A549 (cell line): ENCODE results near the gene CASK. TPM values are rescaled to one million over a fixed set of nuclear protein-coding genes. Genes with fewer than 3 reads are reported as not detected.

Source experiments
- ATAC-seq, 2 experiments: fragments of 200-7000 bp in 1 of 2; fragments of >200 bp in 1 of 2; cut with Nextera tagmentation in 1 of 2; cut with Tn5 transposase in 1 of 2; 3 replicates each; pipeline versions ENCODE4 v1.8.0 to v1.9.1; 2018 to 2020; ENCODE audit warnings: mild to moderate bottlenecking in 1 of 2, moderate library complexity in 1 of 2
- CTCF ChIA-PET: fragments of 300-600 bp; sonication (Branson Sonifier 250); formaldehyde crosslinking; extraction: SDS; loops from one replicate; lab custom pipeline; 2021; ENCODE audit warnings: antibody characterized with exemption, inconsistent platforms; lab: Yijun Ruan, JAX
- POLR2A ChIA-PET: fragments of 350-600 bp; formaldehyde crosslinking; extraction: SDS; loops from one replicate; lab custom pipeline; 2021; ENCODE audit warnings: antibody characterized with exemption, inconsistent platforms; lab: Yijun Ruan, JAX
- DNase-seq, 2 experiments: peaks; one replicate each; pipeline versions ENCODE4 v3.0.0 to v3.0.0-alpha.2; 2011 to 2016; ENCODE audit warnings: low read depth in 1 of 2, low spot score in 1 of 2
- FAIRE-seq: peaks from 2 replicates; lab custom pipeline; 2011; peaks lifted over from hg19 to GRCh38; lab: Jason Lieb, UNC
- H3K27ac ChIP-seq, 2 experiments: fragments of >200 bp; sonication (Bioruptor Twin); formaldehyde crosslinking; 3 replicates each; pipeline ENCODE4 v1.5.1; 2016 to 2017
- H3K4me1 ChIP-seq: fragments of >200 bp; sonication (Bioruptor Twin); formaldehyde crosslinking; 3 replicates; pipeline ENCODE4 v1.6.1; 2016
- H3K4me2 ChIP-seq: fragments of >200 bp; sonication (Bioruptor Twin); formaldehyde crosslinking; 3 replicates; pipeline ENCODE4 v1.6.1; 2016
- H3K4me3 ChIP-seq: fragments of >200 bp; sonication (Bioruptor Twin); formaldehyde crosslinking; 3 replicates; pipeline ENCODE4 v1.5.1; 2016
- H3K9me3 ChIP-seq: fragments of >200 bp; sonication (Bioruptor Twin); formaldehyde crosslinking; 3 replicates; pipeline ENCODE4 v1.6.1; 2016
- CBX2 ChIP-seq: fragments of 200-600 bp; sonication (generic); IDR thresholded peaks from 2 replicates; pipeline ENCODE4 v1.6.1; 2016; ENCODE audit warnings: low read depth, mild to moderate bottlenecking, borderline replicate concordance
- CBX8 ChIP-seq: fragments of 200-600 bp; sonication (generic); IDR thresholded peaks from 2 replicates; pipeline ENCODE4 v1.6.1; 2016
- CEBPB ChIP-seq, 2 experiments: fragments of >200 bp in 1 of 2; sonication (Bioruptor Twin) in 1 of 2; formaldehyde crosslinking in 1 of 2; IDR thresholded peaks; 2 replicates each; pipeline ENCODE4 v1.6.1; 2012 to 2016
- JUN ChIP-seq, 2 experiments: fragments of >200 bp; sonication (Bioruptor Twin); formaldehyde crosslinking; IDR thresholded peaks; 2 replicates in 1 of 2; 3 replicates in 1 of 2; pipeline ENCODE4 v1.6.1; 2016 to 2017
- KDM5A ChIP-seq: fragments of 200-600 bp; sonication (generic); IDR thresholded peaks from 2 replicates; pipeline ENCODE4 v1.6.1; 2016; ENCODE audit warnings: antibody characterized with exemption, mild to moderate bottlenecking
- MAFK ChIP-seq: fragments of 450-650 bp; IDR thresholded peaks from 2 replicates; pipeline ENCODE4 v1.6.1; 2014; ENCODE audit not compliant: partially characterized antibody
- MYC ChIP-seq: IDR thresholded peaks from 2 replicates; pipeline ENCODE4 v1.6.1; 2012; ENCODE audit warnings: mild to moderate bottlenecking, inconsistent platforms, low read length, improper control_type of control experiment, borderline replicate concordance
- NFE2L2 ChIP-seq: fragments of 150-350 bp; conservative IDR thresholded peaks from 2 replicates; pipeline ENCODE4 v1.6.1; 2014; ENCODE audit warnings: low read length
- NR3C1 ChIP-seq: fragments of >200 bp; sonication (Bioruptor Twin); formaldehyde crosslinking; IDR thresholded peaks from 3 replicates; pipeline ENCODE4 v1.6.1; 2017
- RNF2 ChIP-seq: fragments of 200-600 bp; sonication (generic); IDR thresholded peaks from 2 replicates; pipeline ENCODE4 v1.6.1; 2016; ENCODE audit warnings: low read depth, mild to moderate bottlenecking, antibody characterized with exemption, moderate library complexity, borderline replicate concordance
- TP53 ChIP-seq: fragments of 250-450 bp; sonication (Bioruptor Pico); IDR thresholded peaks from 2 replicates; pipeline ENCODE4 v1.5.0; 2021; ENCODE audit warnings: mild to moderate bottlenecking, moderate library complexity
- ZFP36 ChIP-seq: fragments of 450-650 bp; IDR thresholded peaks from 2 replicates; pipeline ENCODE4 v1.6.1; 2014; ENCODE audit warnings: borderline replicate concordance; ENCODE audit not compliant: partially characterized antibody
- WGBS: methylation state at CpG from one replicate; pipeline ENCODE4 v1.1.6; 2017; ENCODE audit errors: missing lambda C conversion rate; 5-methylcytosine and 5-hydroxymethylcytosine counted together
- polyA plus RNA-seq, 4 experiments: library from polyadenylated mRNA; depleted of rRNA in 3 of 4; stranded (reverse); fragments of >200 nt; fragmentation: RNase III in 1 of 4; extraction: RNeasy Plus Mini Kit Qiagen cat#74134 plus additional on column Dnase treatment in 1 of 4; gene quantifications; 2 replicates in 3 of 4; 3 replicates in 1 of 4; pipeline ENCODE4 v1.2.3, GENCODE V29; 2011 to 2017
- TF ChIP-seq, protein P1 (sequence below): fragments of >200 bp; sonication (Bioruptor Twin); formaldehyde crosslinking; IDR thresholded peaks from 3 replicates; pipeline ENCODE4 v1.5.1; 2016
- TF ChIP-seq, protein P2 (sequence below): fragments of 450-650 bp; IDR thresholded peaks from 2 replicates; pipeline ENCODE4 v1.6.1; 2014; ENCODE audit warnings: antibody characterized with exemption
- TF ChIP-seq, protein P3 (sequence below): fragments of 250-450 bp; sonication (Bioruptor Pico); IDR thresholded peaks from 2 replicates; pipeline ENCODE4 v1.5.0; 2021; ENCODE audit warnings: mild to moderate bottlenecking, moderate library complexity, borderline replicate concordance
- TF ChIP-seq, protein P4 (sequence below): IDR thresholded peaks from 2 replicates; pipeline ENCODE4 v1.6.1; 2012; ENCODE audit warnings: low read depth, borderline replicate concordance
- TF ChIP-seq, protein P5 (sequence below): fragments of 150-350 bp; IDR thresholded peaks from 2 replicates; pipeline ENCODE4 v1.6.1; 2014; ENCODE audit warnings: low read depth, mild to moderate bottlenecking, low read length
- TF ChIP-seq, protein P6 (sequence below): fragments of 250-450 bp; sonication (Bioruptor Pico); IDR thresholded peaks from 2 replicates; pipeline ENCODE4 v1.5.0; 2020; ENCODE audit warnings: low read depth, mild to moderate bottlenecking, moderate library complexity

CASK gene
- polyA plus RNA-seq, 2 of the 4 experiments (the other 2 are of a cell fraction), result 23.3 to 57.6 TPM

DNA sequence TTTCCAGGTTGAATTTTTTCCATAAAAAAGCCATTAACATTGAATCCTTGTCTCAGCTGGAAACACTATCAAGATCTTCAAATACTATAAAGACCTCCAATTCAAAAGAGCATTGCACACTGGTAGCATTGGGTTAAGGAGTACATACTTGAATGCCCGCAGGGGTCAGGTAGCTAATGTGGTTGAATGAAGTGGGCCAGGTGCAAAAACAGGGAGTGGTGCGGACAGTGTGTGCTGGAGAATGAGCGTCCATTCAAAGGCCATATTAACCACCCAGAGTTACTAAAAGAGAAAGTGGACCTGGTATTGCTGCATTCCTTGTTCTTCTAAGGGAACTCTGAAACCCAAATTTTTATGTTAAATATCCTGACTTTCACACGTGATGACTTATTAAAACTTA, 384.6 kb downstream of the CASK start:
- no peak for DNase-seq
- no peak for ATAC-seq
- POLR2A ChIA-PET, result no interaction called here
- peaks cover 3% of the 10 kb centered on the region; the same call in 1 of the 3 replicates for H3K9me3 ChIP-seq
- 93% methylated on average over 4 of the region's 4 CpGs for WGBS
- no peak overlapping the region for H3K4me2 ChIP-seq
- CTCF ChIA-PET, result no interaction called here
- H3K27ac ChIP-seq, result no peak overlapping the region
- FAIRE-seq, result no peak
- H3K4me1 ChIP-seq, result peaks cover 14% of the 10 kb centered on the region
- TF ChIP-seq ZFP36 (no peak), CBX2 (no peak), KDM5A (no peak), RNF2 (no peak), NR3C1 (no peak), NFE2L2 (no peak), CEBPB (IDR thresholded peaks at IDR 0.05) (no peak), CBX8 (no peak), JUN (IDR thresholded peaks at IDR 0.05) (no peak), MYC (no peak), TP53 (CRISPR knock-in tag) (no peak)
- TF ChIP-seq, protein P1, sequence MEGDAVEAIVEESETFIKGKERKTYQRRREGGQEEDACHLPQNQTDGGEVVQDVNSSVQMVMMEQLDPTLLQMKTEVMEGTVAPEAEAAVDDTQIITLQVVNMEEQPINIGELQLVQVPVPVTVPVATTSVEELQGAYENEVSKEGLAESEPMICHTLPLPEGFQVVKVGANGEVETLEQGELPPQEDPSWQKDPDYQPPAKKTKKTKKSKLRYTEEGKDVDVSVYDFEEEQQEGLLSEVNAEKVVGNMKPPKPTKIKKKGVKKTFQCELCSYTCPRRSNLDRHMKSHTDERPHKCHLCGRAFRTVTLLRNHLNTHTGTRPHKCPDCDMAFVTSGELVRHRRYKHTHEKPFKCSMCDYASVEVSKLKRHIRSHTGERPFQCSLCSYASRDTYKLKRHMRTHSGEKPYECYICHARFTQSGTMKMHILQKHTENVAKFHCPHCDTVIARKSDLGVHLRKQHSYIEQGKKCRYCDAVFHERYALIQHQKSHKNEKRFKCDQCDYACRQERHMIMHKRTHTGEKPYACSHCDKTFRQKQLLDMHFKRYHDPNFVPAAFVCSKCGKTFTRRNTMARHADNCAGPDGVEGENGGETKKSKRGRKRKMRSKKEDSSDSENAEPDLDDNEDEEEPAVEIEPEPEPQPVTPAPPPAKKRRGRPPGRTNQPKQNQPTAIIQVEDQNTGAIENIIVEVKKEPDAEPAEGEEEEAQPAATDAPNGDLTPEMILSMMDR, result no peak
- TF ChIP-seq, protein P2, sequence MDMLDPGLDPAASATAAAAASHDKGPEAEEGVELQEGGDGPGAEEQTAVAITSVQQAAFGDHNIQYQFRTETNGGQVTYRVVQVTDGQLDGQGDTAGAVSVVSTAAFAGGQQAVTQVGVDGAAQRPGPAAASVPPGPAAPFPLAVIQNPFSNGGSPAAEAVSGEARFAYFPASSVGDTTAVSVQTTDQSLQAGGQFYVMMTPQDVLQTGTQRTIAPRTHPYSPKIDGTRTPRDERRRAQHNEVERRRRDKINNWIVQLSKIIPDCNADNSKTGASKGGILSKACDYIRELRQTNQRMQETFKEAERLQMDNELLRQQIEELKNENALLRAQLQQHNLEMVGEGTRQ, result no peak
- TF ChIP-seq, protein P3, sequence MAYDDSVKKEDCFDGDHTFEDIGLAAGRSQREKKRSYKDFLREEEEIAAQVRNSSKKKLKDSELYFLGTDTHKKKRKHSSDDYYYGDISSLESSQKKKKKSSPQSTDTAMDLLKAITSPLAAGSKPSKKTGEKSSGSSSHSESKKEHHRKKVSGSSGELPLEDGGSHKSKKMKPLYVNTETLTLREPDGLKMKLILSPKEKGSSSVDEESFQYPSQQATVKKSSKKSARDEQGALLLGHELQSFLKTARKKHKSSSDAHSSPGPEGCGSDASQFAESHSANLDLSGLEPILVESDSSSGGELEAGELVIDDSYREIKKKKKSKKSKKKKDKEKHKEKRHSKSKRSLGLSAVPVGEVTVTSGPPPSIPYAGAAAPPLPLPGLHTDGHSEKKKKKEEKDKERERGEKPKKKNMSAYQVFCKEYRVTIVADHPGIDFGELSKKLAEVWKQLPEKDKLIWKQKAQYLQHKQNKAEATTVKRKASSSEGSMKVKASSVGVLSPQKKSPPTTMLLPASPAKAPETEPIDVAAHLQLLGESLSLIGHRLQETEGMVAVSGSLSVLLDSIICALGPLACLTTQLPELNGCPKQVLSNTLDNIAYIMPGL, result no peak
- TF ChIP-seq, protein P4, sequence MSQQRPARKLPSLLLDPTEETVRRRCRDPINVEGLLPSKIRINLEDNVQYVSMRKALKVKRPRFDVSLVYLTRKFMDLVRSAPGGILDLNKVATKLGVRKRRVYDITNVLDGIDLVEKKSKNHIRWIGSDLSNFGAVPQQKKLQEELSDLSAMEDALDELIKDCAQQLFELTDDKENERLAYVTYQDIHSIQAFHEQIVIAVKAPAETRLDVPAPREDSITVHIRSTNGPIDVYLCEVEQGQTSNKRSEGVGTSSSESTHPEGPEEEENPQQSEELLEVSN, result no peak
- TF ChIP-seq, protein P5, sequence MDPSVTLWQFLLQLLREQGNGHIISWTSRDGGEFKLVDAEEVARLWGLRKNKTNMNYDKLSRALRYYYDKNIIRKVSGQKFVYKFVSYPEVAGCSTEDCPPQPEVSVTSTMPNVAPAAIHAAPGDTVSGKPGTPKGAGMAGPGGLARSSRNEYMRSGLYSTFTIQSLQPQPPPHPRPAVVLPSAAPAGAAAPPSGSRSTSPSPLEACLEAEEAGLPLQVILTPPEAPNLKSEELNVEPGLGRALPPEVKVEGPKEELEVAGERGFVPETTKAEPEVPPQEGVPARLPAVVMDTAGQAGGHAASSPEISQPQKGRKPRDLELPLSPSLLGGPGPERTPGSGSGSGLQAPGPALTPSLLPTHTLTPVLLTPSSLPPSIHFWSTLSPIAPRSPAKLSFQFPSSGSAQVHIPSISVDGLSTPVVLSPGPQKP, result no peak
- H3K4me3 ChIP-seq, result no peak overlapping the region

DNA sequence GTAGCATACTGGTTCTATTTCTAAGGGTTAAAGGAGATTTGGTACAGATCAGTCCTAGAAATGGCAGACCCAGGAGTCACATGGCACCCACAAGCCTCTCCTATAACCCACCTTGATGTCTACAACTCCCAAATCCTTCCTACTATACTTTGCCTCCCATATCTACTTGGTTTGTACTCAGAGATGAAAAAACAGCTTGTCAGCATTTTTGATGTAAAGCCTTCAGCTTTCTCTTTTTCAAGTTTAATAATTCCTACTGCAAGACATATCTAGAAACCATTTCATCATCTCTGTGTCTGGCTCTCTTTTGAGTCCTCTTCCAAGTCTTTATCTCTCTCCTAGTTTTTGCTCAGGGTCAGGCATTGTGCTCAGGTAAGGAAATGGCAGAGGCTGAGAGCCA, 393.3 kb downstream of the CASK start:
- TF ChIP-seq, protein P6, sequence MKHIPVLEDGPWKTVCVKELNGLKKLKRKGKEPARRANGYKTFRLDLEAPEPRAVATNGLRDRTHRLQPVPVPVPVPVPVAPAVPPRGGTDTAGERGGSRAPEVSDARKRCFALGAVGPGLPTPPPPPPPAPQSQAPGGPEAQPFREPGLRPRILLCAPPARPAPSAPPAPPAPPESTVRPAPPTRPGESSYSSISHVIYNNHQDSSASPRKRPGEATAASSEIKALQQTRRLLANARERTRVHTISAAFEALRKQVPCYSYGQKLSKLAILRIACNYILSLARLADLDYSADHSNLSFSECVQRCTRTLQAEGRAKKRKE (CRISPR knock-in tag), result no peak
- peak; percentile 92 for TF ChIP-seq MAFK
- H3K4me2 ChIP-seq, result no peak overlapping the region
- CTCF ChIA-PET, result no interaction called here
- H3K9me3 ChIP-seq, result no peaks in the 10 kb centered on the region
- DNase-seq, result no peak
- peaks cover 23% of the 10 kb centered on the region for H3K4me1 ChIP-seq
- H3K4me3 ChIP-seq, result no peak overlapping the region
- ATAC-seq, result no peak
- H3K27ac ChIP-seq, result no peak overlapping the region
- POLR2A ChIA-PET, result no interaction called here
- no peak for FAIRE-seq
